WTC11 (cell line): ENCODE measurements around the gene AKAP7. TPM values are rescaled to one million over a fixed set of nuclear protein-coding genes. Genes with fewer than 3 reads are reported as not detected.

Source experiments
- ATAC-seq: fragments of 200-7000 bp; cut with Tn5 transposase; 2 replicates; pipeline ENCODE4 v1.10.0; 2021; ENCODE audit warnings: mild to moderate bottlenecking, moderate library complexity
- CTCF ChIA-PET: fragments of 300-600 bp; sonication (Branson Sonifier 250); formaldehyde crosslinking; loops from one replicate; lab custom pipeline; 2021; ENCODE audit warnings: antibody characterized with exemption; lab: Charles Lee
- POLR2A ChIA-PET: fragments of 350-600 bp; sonication (Branson Sonifier 250); formaldehyde crosslinking; loops from one replicate; lab custom pipeline; 2021; ENCODE audit warnings: antibody characterized with exemption; lab: Charles Lee
- DNase-seq: peaks from one replicate; pipeline ENCODE4 v3.0.0; 2021; ENCODE audit warnings: low spot score
- H3K27ac Mint-ChIP-seq: 2 replicates; pipeline ENCODE4 v1.8.0; 2021; ENCODE audit warnings: mixed read lengths
- H3K27me3 Mint-ChIP-seq: 2 replicates; pipeline ENCODE4 v1.8.0; 2021; ENCODE audit warnings: low read depth, mild to moderate bottlenecking, moderate library complexity, mixed read lengths
- H3K36me3 Mint-ChIP-seq: 2 replicates; pipeline ENCODE4 v1.8.0; 2021; ENCODE audit warnings: mixed read lengths
- H3K4me1 Mint-ChIP-seq: 2 replicates; pipeline ENCODE4 v1.8.0; 2022; ENCODE audit warnings: mixed read lengths
- H3K4me3 Mint-ChIP-seq: 2 replicates; pipeline ENCODE4 v1.8.0; 2021; ENCODE audit warnings: mild to moderate bottlenecking, moderate library complexity, mixed read lengths
- H3K9me3 Mint-ChIP-seq: 2 replicates; pipeline ENCODE4 v1.8.0; 2021; ENCODE audit warnings: mixed read lengths
- AR ChIP-seq: fragments of 250-450 bp; sonication (Bioruptor Pico); IDR thresholded peaks from 2 replicates; pipeline ENCODE4 v1.9.0; 2021; ENCODE audit warnings: mild to moderate bottlenecking
- ATF6 ChIP-seq: sonication (generic); formaldehyde crosslinking; IDR thresholded peaks from 2 replicates; pipeline ENCODE4 v1.8.1; 2023; ENCODE audit warnings: mild to moderate bottlenecking, missing genetic modification reagents
- ELF4 ChIP-seq: sonication (generic); formaldehyde crosslinking; IDR thresholded peaks from 2 replicates; pipeline ENCODE4 v1.8.1; 2022; ENCODE audit warnings: low read depth, mild to moderate bottlenecking, moderate library complexity, missing genetic modification reagents
- FOXJ3 ChIP-seq: sonication (generic); formaldehyde crosslinking; IDR thresholded peaks from 2 replicates; pipeline ENCODE4 v1.9.0; 2021; ENCODE audit warnings: missing genetic modification reagents, mild to moderate bottlenecking, borderline replicate concordance
- HMGXB4 ChIP-seq: sonication (generic); formaldehyde crosslinking; IDR thresholded peaks from 2 replicates; pipeline ENCODE4 v1.8.1; 2023; ENCODE audit warnings: mild to moderate bottlenecking, moderate library complexity, missing genetic modification reagents
- IRF1 ChIP-seq: sonication (generic); formaldehyde crosslinking; IDR thresholded peaks from 2 replicates; pipeline ENCODE4 v1.8.0; 2023; ENCODE audit warnings: missing genetic modification reagents
- MLX ChIP-seq: sonication (generic); formaldehyde crosslinking; IDR thresholded peaks from 2 replicates; pipeline ENCODE4 v1.8.1; 2023; ENCODE audit warnings: mild to moderate bottlenecking, missing genetic modification reagents, moderate library complexity
- MXD4 ChIP-seq: fragments of 250-450 bp; sonication (Bioruptor Pico); IDR thresholded peaks from 2 replicates; pipeline ENCODE4 v1.8.0; 2021; ENCODE audit warnings: mild to moderate bottlenecking, moderate library complexity, borderline replicate concordance
- NFATC4 ChIP-seq: fragments of 250-450 bp; sonication (Bioruptor Pico); IDR thresholded peaks from 2 replicates; pipeline ENCODE4 v1.9.0; 2021; ENCODE audit warnings: mild to moderate bottlenecking
- NFYB ChIP-seq: sonication (generic); formaldehyde crosslinking; conservative IDR thresholded peaks from 2 replicates; pipeline ENCODE4 v1.8.0; 2022; ENCODE audit warnings: low read depth, missing genetic modification reagents
- USF1 ChIP-seq: sonication (generic); formaldehyde crosslinking; IDR thresholded peaks from 2 replicates; pipeline ENCODE4 v1.8.0; 2022; ENCODE audit warnings: mild to moderate bottlenecking, missing genetic modification reagents
- ZMAT4 ChIP-seq: fragments of 250-450 bp; sonication (Bioruptor Pico); IDR thresholded peaks from 2 replicates; pipeline ENCODE4 v1.9.0; 2021; ENCODE audit warnings: mild to moderate bottlenecking
- ZNF121 ChIP-seq: sonication (generic); formaldehyde crosslinking; IDR thresholded peaks from 2 replicates; pipeline ENCODE4 v1.8.0; 2023; ENCODE audit warnings: missing genetic modification reagents
- ZNF281 ChIP-seq: sonication (generic); formaldehyde crosslinking; IDR thresholded peaks from 2 replicates; pipeline ENCODE4 v1.8.0; 2023; ENCODE audit warnings: mild to moderate bottlenecking, missing genetic modification reagents
- ZNF396 ChIP-seq: fragments of 250-450 bp; sonication (Bioruptor Pico); IDR thresholded peaks from 2 replicates; pipeline ENCODE4 v1.8.0; 2021; ENCODE audit warnings: mild to moderate bottlenecking, moderate library complexity, borderline replicate concordance
- ZNF416 ChIP-seq: fragments of 250-450 bp; sonication (Bioruptor Pico); IDR thresholded peaks from 2 replicates; pipeline ENCODE4 v1.9.0; 2021; ENCODE audit warnings: mild to moderate bottlenecking, inconsistent platforms
- total RNA-seq: library from RNA; stranded (reverse); gene quantifications from 3 replicates; pipeline ENCODE4 v1.2.3, GENCODE V29; 2021

AKAP7 gene
- total RNA-seq, 1 experiment from 2014 or later: 10.9 TPM

GRCh38 chr6:131164506-131164905 is 29.2 kb downstream of the AKAP7 start:
- no peak for ATAC-seq
- CTCF ChIA-PET: no interaction called here
- H3K27ac Mint-ChIP-seq: no peak overlapping the region

More at GRCh38 chr6:131164506-131164905, 29.2 kb downstream of the AKAP7 start:
- Mint-ChIP-seq H3K4me1 (peaks cover 45% of the 10 kb centered on the region), H3K9me3 (no peaks in the 10 kb centered on the region), H3K36me3 (0 out of 2 replicates have a peak, but pooled peaks cover 2% of the 10 kb centered on the region), H3K27me3 (no peaks in the 10 kb centered on the region), H3K4me3 (no peak overlapping the region)
- TF ChIP-seq MXD4 (CRISPR knock-in tag) (no peak), NFYB (CRISPR knock-in tag) (no peak), MLX (no peak), ZNF396 (CRISPR knock-in tag) (no peak), NFATC4 (CRISPR knock-in tag) (no peak), ZNF121 (CRISPR knock-in tag) (no peak), ZNF281 (CRISPR knock-in tag) (no peak), ELF4 (CRISPR knock-in tag) (no peak), ZNF416 (CRISPR knock-in tag) (no peak), IRF1 (CRISPR knock-in tag) (no peak), ATF6 (CRISPR knock-in tag) (no peak), HMGXB4 (no peak), ZMAT4 (CRISPR knock-in tag) (no peak), USF1 (no peak), FOXJ3 (no peak), AR (CRISPR knock-in tag) (no peak)
- DNase-seq: no peak
- POLR2A ChIA-PET: no interaction called here
